Astrocyte (in vitro differentiated cells and primary cell): ENCODE measurements around the gene PPFIBP1. TPM values are rescaled to one million over a fixed set of nuclear protein-coding genes. Genes with fewer than 3 reads are reported as not detected.

Experiments
- DNase-seq: peaks from one replicate; pipeline ENCODE4 v3.0.0-alpha.2; 2010; ENCODE audit warnings: low read depth
- FAIRE-seq: peaks from 2 replicates; lab custom pipeline; 2011; peaks lifted over from hg19 to GRCh38; lab: Jason Lieb, UNC
- H2AFZ ChIP-seq: 2 replicates; pipeline ENCODE4 v1.6.0; 2012; ENCODE audit warnings: low read depth, low read length, inconsistent platforms
- H3K27ac ChIP-seq: 2 replicates; pipeline ENCODE4 v1.5.1; 2011; ENCODE audit warnings: low read depth, low read length, inconsistent platforms
- H3K27me3 ChIP-seq: 2 replicates; pipeline ENCODE4 v1.6.0; 2011; ENCODE audit warnings: low read length, inconsistent platforms; ENCODE audit not compliant: insufficient read depth
- H3K36me3 ChIP-seq: 2 replicates; pipeline ENCODE4 v1.5.1; 2011; ENCODE audit warnings: low read length, inconsistent platforms; ENCODE audit not compliant: insufficient read depth
- H3K4me1 ChIP-seq: 2 replicates; pipeline ENCODE4 v1.5.1; 2011; ENCODE audit warnings: low read length, inconsistent platforms; ENCODE audit not compliant: insufficient read depth
- H3K4me2 ChIP-seq: 2 replicates; pipeline ENCODE4 v1.6.0; 2012; ENCODE audit warnings: low read length, inconsistent platforms
- H3K4me3 ChIP-seq: 2 replicates; pipeline ENCODE4 v1.5.1; 2011; ENCODE audit warnings: low read depth, mild to moderate bottlenecking, low read length, inconsistent platforms; ENCODE audit not compliant: insufficient read depth
- H3K79me2 ChIP-seq: 2 replicates; pipeline ENCODE4 v1.6.0; 2012; ENCODE audit warnings: mild to moderate bottlenecking, low read length, inconsistent platforms; ENCODE audit not compliant: insufficient read depth
- H3K9ac ChIP-seq: 2 replicates; pipeline ENCODE4 v1.6.0; 2012; ENCODE audit warnings: mild to moderate bottlenecking, low read length, inconsistent platforms
- H3K9me3 ChIP-seq: 2 replicates; pipeline ENCODE4 v1.5.1; 2012; ENCODE audit warnings: low read depth, mild to moderate bottlenecking, low read length, inconsistent platforms; ENCODE audit not compliant: insufficient read depth
- H4K20me1 ChIP-seq: 2 replicates; pipeline ENCODE4 v1.6.0; 2012; ENCODE audit warnings: low read length, inconsistent platforms; ENCODE audit not compliant: insufficient read depth
- H3K27ac Mint-ChIP-seq: one replicate; pipeline ENCODE4 v1.8.0; 2021; ENCODE audit warnings: mild to moderate bottlenecking, mixed read lengths; ENCODE audit not compliant: unreplicated experiment
- H3K27me3 Mint-ChIP-seq: one replicate; pipeline ENCODE4 v1.8.0; 2021; ENCODE audit warnings: low read depth, mixed read lengths; ENCODE audit not compliant: unreplicated experiment
- H3K36me3 Mint-ChIP-seq: one replicate; pipeline ENCODE4 v1.8.0; 2021; ENCODE audit warnings: low read depth, mixed read lengths; ENCODE audit not compliant: unreplicated experiment
- H3K4me1 Mint-ChIP-seq: one replicate; pipeline ENCODE4 v1.8.0; 2021; ENCODE audit warnings: low read depth, mixed read lengths; ENCODE audit not compliant: unreplicated experiment
- H3K4me3 Mint-ChIP-seq: one replicate; pipeline ENCODE4 v1.8.0; 2021; ENCODE audit warnings: mild to moderate bottlenecking, moderate library complexity, mixed read lengths; ENCODE audit not compliant: unreplicated experiment
- H3K9me3 Mint-ChIP-seq: one replicate; pipeline ENCODE4 v1.8.0; 2021; ENCODE audit warnings: mild to moderate bottlenecking, mixed read lengths; ENCODE audit not compliant: unreplicated experiment
- EZH2 ChIP-seq: IDR thresholded peaks from 2 replicates; pipeline ENCODE4 v1.6.1; 2012; ENCODE audit warnings: mild to moderate bottlenecking, low read length, inconsistent platforms; ENCODE audit not compliant: insufficient read depth
- total RNA-seq: library from RNA; stranded (reverse); gene quantifications from 2 replicates; pipeline ENCODE4 v1.2.1, GENCODE V29; 2021
- TF ChIP-seq, protein P1 (sequence below): IDR thresholded peaks from 2 replicates; pipeline ENCODE4 v1.5.1; 2011; ENCODE audit warnings: low read depth, mild to moderate bottlenecking, inconsistent platforms, low read length, moderate library complexity; ENCODE audit not compliant: insufficient read depth

The PPFIBP1 gene
- total RNA-seq, 1 donor from 2014 or later: 147 TPM

DNA sequence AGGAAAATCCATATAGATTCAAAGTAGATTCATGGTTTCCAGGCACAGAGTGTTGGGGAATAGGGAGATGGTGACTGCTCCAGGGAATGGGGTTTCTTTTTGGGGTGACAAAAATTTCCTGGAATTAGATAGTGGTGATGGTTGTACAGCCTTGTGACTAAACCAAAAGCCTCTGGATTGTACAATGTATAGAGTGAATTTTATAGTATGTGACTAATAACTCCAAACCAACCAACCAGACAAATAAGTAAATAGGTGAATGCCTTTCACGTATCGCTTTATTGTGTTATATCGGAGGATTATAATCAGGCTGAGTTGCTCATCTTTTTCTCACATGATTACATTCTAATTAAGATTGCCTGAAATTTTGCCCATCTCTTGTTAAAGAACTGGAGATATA is 24.6 kb upstream of the PPFIBP1 start:
- Mint-ChIP-seq H3K4me3 (no peak overlapping the region), H3K9me3 (peaks cover 3% of the 10 kb centered on the region), H3K27me3 (no peaks in the 10 kb centered on the region), H3K4me1 (no peaks in the 10 kb centered on the region), H3K27ac (no peak overlapping the region), H3K36me3 (no peaks in the 10 kb centered on the region)
- no peak overlapping the region for H3K9ac ChIP-seq
- no peak overlapping the region for H3K4me3 ChIP-seq
- no peaks in the 10 kb centered on the region for H3K79me2 ChIP-seq
- DNase-seq: no peak
- FAIRE-seq: no peak
- H4K20me1 ChIP-seq: no peaks in the 10 kb centered on the region
- no peak overlapping the region for H2AFZ ChIP-seq
- H3K27ac ChIP-seq: no peak overlapping the region
- H3K9me3 ChIP-seq: no peaks in the 10 kb centered on the region
- no peaks in the 10 kb centered on the region for H3K27me3 ChIP-seq
- no peak for TF ChIP-seq EZH2
- TF ChIP-seq, protein P1, sequence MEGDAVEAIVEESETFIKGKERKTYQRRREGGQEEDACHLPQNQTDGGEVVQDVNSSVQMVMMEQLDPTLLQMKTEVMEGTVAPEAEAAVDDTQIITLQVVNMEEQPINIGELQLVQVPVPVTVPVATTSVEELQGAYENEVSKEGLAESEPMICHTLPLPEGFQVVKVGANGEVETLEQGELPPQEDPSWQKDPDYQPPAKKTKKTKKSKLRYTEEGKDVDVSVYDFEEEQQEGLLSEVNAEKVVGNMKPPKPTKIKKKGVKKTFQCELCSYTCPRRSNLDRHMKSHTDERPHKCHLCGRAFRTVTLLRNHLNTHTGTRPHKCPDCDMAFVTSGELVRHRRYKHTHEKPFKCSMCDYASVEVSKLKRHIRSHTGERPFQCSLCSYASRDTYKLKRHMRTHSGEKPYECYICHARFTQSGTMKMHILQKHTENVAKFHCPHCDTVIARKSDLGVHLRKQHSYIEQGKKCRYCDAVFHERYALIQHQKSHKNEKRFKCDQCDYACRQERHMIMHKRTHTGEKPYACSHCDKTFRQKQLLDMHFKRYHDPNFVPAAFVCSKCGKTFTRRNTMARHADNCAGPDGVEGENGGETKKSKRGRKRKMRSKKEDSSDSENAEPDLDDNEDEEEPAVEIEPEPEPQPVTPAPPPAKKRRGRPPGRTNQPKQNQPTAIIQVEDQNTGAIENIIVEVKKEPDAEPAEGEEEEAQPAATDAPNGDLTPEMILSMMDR: no peak
- no peaks in the 10 kb centered on the region for H3K36me3 ChIP-seq
- H3K4me2 ChIP-seq: no peak overlapping the region
- no peaks in the 10 kb centered on the region for H3K4me1 ChIP-seq

DNA sequence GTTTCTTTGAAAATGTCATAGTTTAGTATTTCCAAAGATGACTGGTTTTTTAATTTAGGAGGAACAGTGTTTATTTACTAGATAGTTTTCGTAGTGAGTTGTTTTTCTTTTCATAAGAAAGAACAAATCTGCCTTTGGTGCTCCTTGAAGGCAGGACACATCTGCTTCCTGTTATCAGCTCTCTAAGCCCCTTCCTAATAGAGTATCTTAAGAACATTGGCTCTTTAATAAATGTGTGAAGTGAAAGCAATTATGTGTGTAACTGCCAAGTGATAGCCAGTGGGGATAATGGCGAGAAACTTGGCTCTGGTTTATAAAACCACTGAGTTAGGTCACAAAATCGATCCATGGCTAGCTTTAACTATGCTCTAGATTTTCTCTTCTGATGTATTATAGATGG is 23.5 kb upstream of the PPFIBP1 start:
- FAIRE-seq (no peak), DNase-seq (no peak)
- Histone ChIP-seq H3K9ac (no peak overlapping the region), H3K4me3 (no peak overlapping the region), H3K4me2 (no peak overlapping the region), H4K20me1 (no peaks in the 10 kb centered on the region), H3K79me2 (no peaks in the 10 kb centered on the region), H3K36me3 (no peaks in the 10 kb centered on the region), H3K4me1 (no peaks in the 10 kb centered on the region), H3K27ac (no peak overlapping the region), H3K27me3 (no peaks in the 10 kb centered on the region), H2AFZ (no peak overlapping the region), H3K9me3 (no peaks in the 10 kb centered on the region)
- TF ChIP-seq, protein P1: no peak
- no peak for TF ChIP-seq EZH2
- H3K4me1 Mint-ChIP-seq: no peaks in the 10 kb centered on the region
- H3K36me3 Mint-ChIP-seq: no peaks in the 10 kb centered on the region
- no peak overlapping the region for H3K4me3 Mint-ChIP-seq
- peaks cover 3% of the 10 kb centered on the region for H3K9me3 Mint-ChIP-seq
- no peaks in the 10 kb centered on the region for H3K27me3 Mint-ChIP-seq
- H3K27ac Mint-ChIP-seq: no peak overlapping the region

DNA sequence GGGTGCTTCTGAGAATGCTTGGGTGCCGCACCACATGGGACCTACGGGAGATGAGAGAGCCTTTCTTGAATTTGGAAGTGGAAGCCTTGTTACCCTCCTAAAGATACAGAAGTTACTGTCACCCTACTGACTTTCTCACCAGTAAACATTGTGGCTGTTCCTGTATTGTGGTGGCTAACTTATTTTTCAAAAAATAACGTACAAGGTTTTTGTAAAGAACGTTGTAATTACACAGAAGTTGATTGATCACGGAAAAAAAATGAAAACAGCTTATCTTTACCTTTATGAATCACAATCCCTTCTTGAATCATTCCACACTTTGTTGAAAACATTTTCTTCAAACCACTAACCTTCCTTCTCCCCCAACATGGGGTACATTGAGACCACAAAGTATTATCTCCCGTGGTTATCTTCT is 22.0 kb upstream of the PPFIBP1 start:
- Mint-ChIP-seq H3K36me3 (no peaks in the 10 kb centered on the region), H3K27ac (no peak overlapping the region), H3K4me1 (no peaks in the 10 kb centered on the region), H3K27me3 (no peaks in the 10 kb centered on the region), H3K9me3 (peaks cover 3% of the 10 kb centered on the region), H3K4me3 (no peak overlapping the region)
- Histone ChIP-seq H3K36me3 (no peaks in the 10 kb centered on the region), H3K27me3 (no peaks in the 10 kb centered on the region), H3K27ac (no peak overlapping the region), H3K9ac (no peak overlapping the region), H3K79me2 (no peaks in the 10 kb centered on the region), H3K4me2 (no peak overlapping the region), H3K9me3 (no peaks in the 10 kb centered on the region), H4K20me1 (no peaks in the 10 kb centered on the region), H2AFZ (no peak overlapping the region), H3K4me1 (no peaks in the 10 kb centered on the region), H3K4me3 (no peak overlapping the region)
- no peak for DNase-seq
- no peak for FAIRE-seq
- no peak for TF ChIP-seq EZH2
- TF ChIP-seq, protein P1: no peak
